ENCODE data around the gene FRS2. TPM values are rescaled to one million over a fixed set of nuclear protein-coding genes. Genes with fewer than 3 reads are reported as not detected.

The FRS2 gene
- total and polyA plus RNA-seq, 10 of the 15 experiments (the other 5 are each of a cell fraction or from before 2014, with no cell fraction given): 1.1 to 13.1 (median 5.9) TPM

DNA sequence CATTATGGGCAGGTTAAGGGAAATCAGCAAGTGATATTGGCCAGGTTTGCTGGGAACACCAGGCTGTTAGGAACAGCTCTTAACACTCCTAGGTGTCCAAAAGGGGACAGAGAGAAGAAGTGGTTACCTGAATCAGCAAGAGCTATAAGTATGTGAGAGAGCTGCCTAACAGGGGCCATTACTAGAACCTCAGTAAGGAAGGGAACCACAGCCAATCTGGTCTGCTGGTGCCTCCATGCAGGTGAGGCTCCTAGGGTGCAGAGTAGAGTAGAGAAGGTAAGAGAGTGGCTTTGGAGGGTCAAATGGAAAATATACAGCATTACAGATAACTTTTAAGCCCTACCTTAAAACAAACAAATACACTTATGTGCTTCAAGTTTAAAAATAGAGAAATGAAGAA, 78.5 kb downstream of the FRS2 start:
- ATAC-seq: no peak
- Histone ChIP-seq H3K4me2 (ENCODE audit: control insufficient read depth, insufficient read depth) (no peak overlapping the region), H3K27ac (ENCODE audit: control insufficient read depth, insufficient read depth) (no peak overlapping the region), H2AFZ (ENCODE audit: control insufficient read depth, low read depth, low read length) (no peak overlapping the region), H4K20me1 (ENCODE audit: control insufficient read depth, insufficient read depth) (no peaks in the 10 kb centered on the region), H3K27me3 (replicated peaks in 1 of 2; ENCODE audit: control insufficient read depth in 2 of 2, insufficient read depth in 2 of 2, low read length in 1 of 2) (no peaks in the 10 kb centered on the region), H3K9me3 (replicated peaks; ENCODE audit: control insufficient read depth, insufficient read depth, low read length) (peaks cover 2% of the 10 kb centered on the region; the same call in 1 of the 3 replicates), H3K79me2 (ENCODE audit: control insufficient read depth, insufficient read depth, low read length) (no peaks in the 10 kb centered on the region), H3K4me3 (no peak overlapping the region), H3K36me3 (ENCODE audit: control insufficient read depth in 2 of 2, insufficient read depth in 2 of 2, low read length in 1 of 2) (peaks cover 0 to 2% of the 10 kb centered on the region in 2 experiments; a peak in 1 of 4 replicates), H3K9ac (ENCODE audit: control insufficient read depth, insufficient read depth, low read length) (no peak overlapping the region), H3K4me1 (ENCODE audit: control insufficient read depth, insufficient read depth, low read length) (no peaks in the 10 kb centered on the region)
- no TSS peak for BruUV-seq (replicated peaks)
- no peak for FAIRE-seq
- intact Hi-C loops (cut with micrococcal nuclease; ENCODE audit: unreplicated experiment): no loop called here
- ChIA-PET RAD21 (ENCODE audit: unreplicated experiment) (interaction anchor here (1.5 kb wide), 1 partner anchor 190 kb away, joined by 4 read pairs; no protein-coding TSS in a partner anchor), SMC1A (ENCODE audit: uncharacterized antibody, unreplicated experiment) (interaction anchor here (0.6 to 4.5 kb wide), 4 partner anchors 9 to 1182 kb away, joined by 3 to 24 read pairs (median 3); no protein-coding TSS in a partner anchor), POLR2A (no interaction called here), CTCF (interaction anchor here (3.8 kb wide), 1 partner anchor 22 kb away, joined by 19 read pairs; no protein-coding TSS in a partner anchor)
- DNase-seq (ENCODE audit: low read depth, low spot score): no peak
- in situ Hi-C loops (cut with MboI): no loop called here
- no peak for TF ChIP-seq SIX5 (IDR thresholded peaks at IDR 0.05; ENCODE audit: low read depth, low read length, severe bottlenecking)
- no peak for TF ChIP-seq ZNF592 (IDR thresholded peaks at IDR 0.05)
- no peak for TF ChIP-seq KAT2A (conservative IDR thresholded peaks at IDR 0.05; ENCODE audit: control insufficient read depth, low read depth, low read length)
- TF ChIP-seq BRCA1 (IDR thresholded peaks at IDR 0.05; ENCODE audit: low read depth, low read length): no peak
- TF ChIP-seq RAD21 (IDR thresholded peaks at IDR 0.05; ENCODE audit: insufficient read depth, low read depth, low read length): no peak
- no peak for TF ChIP-seq JUND (IDR thresholded peaks at IDR 0.05; ENCODE audit: low read depth, low read length)
- TF ChIP-seq SREBF1 (IDR thresholded peaks at IDR 0.05; ENCODE audit: low read length): no peak
- TF ChIP-seq SUPT20H (IDR thresholded peaks at IDR 0.05; ENCODE audit: borderline replicate concordance, control insufficient read depth, low read depth, low read length): no peak
- TF ChIP-seq JUNB (IDR thresholded peaks at IDR 0.05): no peak
- TF ChIP-seq TBL1XR1 (IDR thresholded peaks at IDR 0.05; ENCODE audit: low read depth, low read length): no peak
- no peak for TF ChIP-seq MEF2B (IDR thresholded peaks at IDR 0.05; ENCODE audit: partially characterized antibody, poor library complexity, severe bottlenecking)
- no peak for TF ChIP-seq RCOR1 (conservative IDR thresholded peaks at IDR 0.05; ENCODE audit: low read depth, low read length)
- no peak for TF ChIP-seq CBX3 (IDR thresholded peaks at IDR 0.05; ENCODE audit: borderline replicate concordance, low read depth)
- no peak for TF ChIP-seq RUNX3 (IDR thresholded peaks at IDR 0.05; ENCODE audit: low read length)
- TF ChIP-seq, protein P1, sequence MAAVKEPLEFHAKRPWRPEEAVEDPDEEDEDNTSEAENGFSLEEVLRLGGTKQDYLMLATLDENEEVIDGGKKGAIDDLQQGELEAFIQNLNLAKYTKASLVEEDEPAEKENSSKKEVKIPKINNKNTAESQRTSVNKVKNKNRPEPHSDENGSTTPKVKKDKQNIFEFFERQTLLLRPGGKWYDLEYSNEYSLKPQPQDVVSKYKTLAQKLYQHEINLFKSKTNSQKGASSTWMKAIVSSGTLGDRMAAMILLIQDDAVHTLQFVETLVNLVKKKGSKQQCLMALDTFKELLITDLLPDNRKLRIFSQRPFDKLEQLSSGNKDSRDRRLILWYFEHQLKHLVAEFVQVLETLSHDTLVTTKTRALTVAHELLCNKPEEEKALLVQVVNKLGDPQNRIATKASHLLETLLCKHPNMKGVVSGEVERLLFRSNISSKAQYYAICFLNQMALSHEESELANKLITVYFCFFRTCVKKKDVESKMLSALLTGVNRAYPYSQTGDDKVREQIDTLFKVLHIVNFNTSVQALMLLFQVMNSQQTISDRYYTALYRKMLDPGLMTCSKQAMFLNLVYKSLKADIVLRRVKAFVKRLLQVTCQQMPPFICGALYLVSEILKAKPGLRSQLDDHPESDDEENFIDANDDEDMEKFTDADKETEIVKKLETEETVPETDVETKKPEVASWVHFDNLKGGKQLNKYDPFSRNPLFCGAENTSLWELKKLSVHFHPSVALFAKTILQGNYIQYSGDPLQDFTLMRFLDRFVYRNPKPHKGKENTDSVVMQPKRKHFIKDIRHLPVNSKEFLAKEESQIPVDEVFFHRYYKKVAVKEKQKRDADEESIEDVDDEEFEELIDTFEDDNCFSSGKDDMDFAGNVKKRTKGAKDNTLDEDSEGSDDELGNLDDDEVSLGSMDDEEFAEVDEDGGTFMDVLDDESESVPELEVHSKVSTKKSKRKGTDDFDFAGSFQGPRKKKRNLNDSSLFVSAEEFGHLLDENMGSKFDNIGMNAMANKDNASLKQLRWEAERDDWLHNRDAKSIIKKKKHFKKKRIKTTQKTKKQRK (IDR thresholded peaks at IDR 0.05; ENCODE audit: low read depth, low read length): no peak
- TF ChIP-seq, protein P2, sequence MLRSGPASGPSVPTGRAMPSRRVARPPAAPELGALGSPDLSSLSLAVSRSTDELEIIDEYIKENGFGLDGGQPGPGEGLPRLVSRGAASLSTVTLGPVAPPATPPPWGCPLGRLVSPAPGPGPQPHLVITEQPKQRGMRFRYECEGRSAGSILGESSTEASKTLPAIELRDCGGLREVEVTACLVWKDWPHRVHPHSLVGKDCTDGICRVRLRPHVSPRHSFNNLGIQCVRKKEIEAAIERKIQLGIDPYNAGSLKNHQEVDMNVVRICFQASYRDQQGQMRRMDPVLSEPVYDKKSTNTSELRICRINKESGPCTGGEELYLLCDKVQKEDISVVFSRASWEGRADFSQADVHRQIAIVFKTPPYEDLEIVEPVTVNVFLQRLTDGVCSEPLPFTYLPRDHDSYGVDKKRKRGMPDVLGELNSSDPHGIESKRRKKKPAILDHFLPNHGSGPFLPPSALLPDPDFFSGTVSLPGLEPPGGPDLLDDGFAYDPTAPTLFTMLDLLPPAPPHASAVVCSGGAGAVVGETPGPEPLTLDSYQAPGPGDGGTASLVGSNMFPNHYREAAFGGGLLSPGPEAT (IDR thresholded peaks at IDR 0.05; ENCODE audit: low read depth): no peak
- no peak for TF ChIP-seq NFIC (IDR thresholded peaks at IDR 0.05; ENCODE audit: low read depth, low read length)

Data from GM12878 (cell line).